DND-41 (cell line): ENCODE data around the gene BAX.

Experiments used
- ATAC-seq: fragments of 200-7000 bp; cut with Tn5 transposase; 3 replicates; pipeline ENCODE4 v1.9.1; 2021; ENCODE audit warnings: low read depth; ENCODE audit not compliant: insufficient read depth
- DNase-seq: peaks from one replicate; pipeline ENCODE4 v3.0.0-alpha.2; 2020
- H2AFZ ChIP-seq: 2 replicates; pipeline ENCODE4 v1.6.0; 2012; ENCODE audit warnings: low read depth, low read length
- H3K27ac ChIP-seq: 2 replicates; pipeline ENCODE4 v1.5.1; 2012; ENCODE audit warnings: low read length, inconsistent platforms
- H3K27me3 ChIP-seq: fragments of 200-600 bp; sonication (generic); 2 replicates; pipeline ENCODE4 v1.6.0; 2012; ENCODE audit warnings: low read length, mild to moderate bottlenecking, inconsistent platforms; ENCODE audit not compliant: insufficient read depth, poor library complexity
- H3K36me3 ChIP-seq: 2 replicates; pipeline ENCODE4 v1.5.1; 2012; ENCODE audit warnings: low read length, inconsistent platforms; ENCODE audit not compliant: insufficient read depth
- H3K4me1 ChIP-seq: 2 replicates; pipeline ENCODE4 v1.5.1; 2012; ENCODE audit warnings: mild to moderate bottlenecking, low read length; ENCODE audit not compliant: insufficient read depth
- H3K4me2 ChIP-seq: 2 replicates; pipeline ENCODE4 v1.6.0; 2012; ENCODE audit warnings: mild to moderate bottlenecking, moderate library complexity, low read length, inconsistent platforms; ENCODE audit not compliant: insufficient read depth
- H3K4me3 ChIP-seq, 2 experiments: fragments of 200-600 bp in 1 of 2; shearing (Covaris generic) in 1 of 2; 2 replicates each; pipeline ENCODE4 v1.5.1; 2012 to 2016; ENCODE audit warnings: inconsistent platforms in 2 of 2, low read length in 2 of 2, mild to moderate bottlenecking in 2 of 2, low read depth in 1 of 2, moderate library complexity in 1 of 2
- H3K79me2 ChIP-seq: 2 replicates; pipeline ENCODE4 v1.6.0; 2012; ENCODE audit warnings: low read length, inconsistent platforms; ENCODE audit not compliant: insufficient read depth
- H3K9ac ChIP-seq: 2 replicates; pipeline ENCODE4 v1.6.0; 2012; ENCODE audit warnings: low read depth, mild to moderate bottlenecking, inconsistent platforms, low read length, moderate library complexity
- H3K9me3 ChIP-seq: 2 replicates; pipeline ENCODE4 v1.5.1; 2012; ENCODE audit warnings: low read length, moderate library complexity, mild to moderate bottlenecking, inconsistent platforms; ENCODE audit not compliant: insufficient read depth, severe bottlenecking
- H4K20me1 ChIP-seq: 2 replicates; pipeline ENCODE4 v1.6.0; 2012; ENCODE audit warnings: low read length; ENCODE audit not compliant: insufficient read depth
- CTCF ChIP-seq: IDR thresholded peaks from 2 replicates; pipeline ENCODE4 v1.5.1; 2012; ENCODE audit warnings: borderline replicate concordance, low read length, moderate library complexity, mild to moderate bottlenecking; ENCODE audit not compliant: poor library complexity, severe bottlenecking; ENCODE audit errors: extremely low read depth
- EZH2 ChIP-seq: IDR thresholded peaks from 3 replicates; pipeline ENCODE4 v1.6.1; 2012; ENCODE audit warnings: borderline replicate concordance, low read depth, mild to moderate bottlenecking, moderate library complexity, low read length, inconsistent platforms; ENCODE audit not compliant: severe bottlenecking

Gene BAX

GRCh38 chr19:48987323-48987722, 32.6 kb downstream of the BAX start:
- Histone ChIP-seq H3K27ac (no peak overlapping the region), H3K36me3 (peaks cover 61% of the 10 kb centered on the region), H3K4me3 (no peak overlapping the region), H3K4me1 (peaks cover 23% of the 10 kb centered on the region), H3K4me2 (no peak overlapping the region), H2AFZ (no peak overlapping the region), H4K20me1 (peaks cover 3% of the 10 kb centered on the region; the same call in 1 of the 2 replicates), H3K79me2 (peaks cover 20% of the 10 kb centered on the region), H3K27me3 (no peaks in the 10 kb centered on the region), H3K9me3 (no peaks in the 10 kb centered on the region), H3K9ac (no peak overlapping the region)
- TF ChIP-seq EZH2 (no peak), CTCF (no peak)
- ATAC-seq (no peak), DNase-seq (no peak)

- H4K20me1 ChIP-seq = peaks cover 3% of the 10 kb centered on the region; the same call in 1 of the 2 replicates
- H3K4me1 ChIP-seq = peaks cover 23% of the 10 kb centered on the region
- H3K27me3 ChIP-seq = no peaks in the 10 kb centered on the region
- H3K4me2 ChIP-seq = no peak overlapping the region
- H3K9me3 ChIP-seq = no peaks in the 10 kb centered on the region
- H3K4me3 ChIP-seq = no peak overlapping the region
- H3K79me2 ChIP-seq = peaks cover 27% of the 10 kb centered on the region
- H3K27ac ChIP-seq = no peak overlapping the region
- no peak overlapping the region for H2AFZ ChIP-seq
- H3K9ac ChIP-seq = no peak overlapping the region
- DNase-seq = no peak
- ATAC-seq = no peak
- H3K36me3 ChIP-seq = peaks cover 52% of the 10 kb centered on the region
- TF ChIP-seq EZH2 = no peak
Observed at GRCh38 chr19:48988286-48988685, 33.6 kb downstream of the BAX start.

GRCh38 chr19:48988860-48989259, 34.2 kb downstream of the BAX start:
- peaks cover 48% of the 10 kb centered on the region for H3K36me3 ChIP-seq
- H3K9me3 ChIP-seq = no peaks in the 10 kb centered on the region
- no peaks in the 10 kb centered on the region for H3K27me3 ChIP-seq
- H2AFZ ChIP-seq = no peak overlapping the region
- DNase-seq = no peak
- no peak overlapping the region for H3K4me3 ChIP-seq
- no peak for ATAC-seq
- H4K20me1 ChIP-seq = peaks cover 3% of the 10 kb centered on the region; the same call in 1 of the 2 replicates
- no peak overlapping the region for H3K27ac ChIP-seq
- H3K9ac ChIP-seq = no peak overlapping the region
- H3K4me2 ChIP-seq = no peak overlapping the region
- peaks cover 23% of the 10 kb centered on the region for H3K4me1 ChIP-seq
- no peak for TF ChIP-seq CTCF
- H3K79me2 ChIP-seq = peaks cover 29% of the 10 kb centered on the region

- no peaks in the 10 kb centered on the region for H3K9me3 ChIP-seq
- H3K4me2 ChIP-seq = no peak overlapping the region
- H4K20me1 ChIP-seq = peaks cover 3% of the 10 kb centered on the region
- no peaks in the 10 kb centered on the region for H3K27me3 ChIP-seq
- no peak for ATAC-seq
- H3K27ac ChIP-seq = no peak overlapping the region
- no peak overlapping the region for H3K4me3 ChIP-seq
- peaks cover 38% of the 10 kb centered on the region for H3K79me2 ChIP-seq
- no peak overlapping the region for H3K9ac ChIP-seq
- no peak overlapping the region for H2AFZ ChIP-seq
- peaks cover 45% of the 10 kb centered on the region for H3K36me3 ChIP-seq
- no peak for DNase-seq
- H3K4me1 ChIP-seq = peaks cover 29% of the 10 kb centered on the region
- TF ChIP-seq CTCF (no peak), EZH2 (no peak)
Observed at GRCh38 chr19:48989701-48990291, 35.1 kb downstream of the BAX start.
